Body of pancreas (tissue), 4 donors: ENCODE measurements around the gene MYZAP.

Experiments
- CTCF ChIP-seq, 7 experiments: fragments of 450-650 bp in 4 of 7; fragments of 200-600 bp in 3 of 7; sonication (generic) in 3 of 7; IDR thresholded peaks; one replicate each; pipeline ENCODE4 v1.5.1; 2016 to 2019; ENCODE audit warnings: antibody characterized with exemption in 7 of 7
- POLR2A ChIP-seq, 3 donors: fragments of 450-650 bp; IDR thresholded peaks; one replicate each; pipeline ENCODE4 v1.6.1; 2016; ENCODE audit warnings: antibody characterized with exemption in 3 of 3, mild to moderate bottlenecking in 2 of 3

- no peak for TF ChIP-seq CTCF (IDR thresholded peaks at IDR 0.05)
- no peak for TF ChIP-seq POLR2A (IDR thresholded peaks at IDR 0.05)
Observed at GRCh38 chr15:57575363-57575762, 16.3 kb upstream of the MYZAP start.
